OCI-LY3 (cell line): Measurements from ENCODE around the gene PSKH1.

Experiments used
- CTCF ChIP-seq: fragments of 200-600, 300-600 bp; sonication (generic); IDR thresholded peaks from 2 replicates; pipeline ENCODE4 v1.5.1; 2014; ENCODE audit warnings: antibody characterized with exemption, low read length, low read depth
- EZH2phosphoT487 ChIP-seq: fragments of 200-600 bp; shearing (Covaris generic); IDR thresholded peaks from 2 replicates; pipeline ENCODE4 v1.6.1; 2018; ENCODE audit warnings: antibody characterized with exemption, mixed run types, low read depth

GRCh38 chr16:67882374-67883145, 10.5 kb upstream of the PSKH1 start:
- TF ChIP-seq CTCF, result no peak
- TF ChIP-seq EZH2phosphoT487, result no peak
